ENCODE results near the gene SLC25A26. TPM values are rescaled to one million over a fixed set of nuclear protein-coding genes. Genes with fewer than 3 reads are reported as not detected.
A peak's percentile ranks its signal among the peaks of the same experiment; 100 is the strongest.

SLC25A26 gene
- total and polyA plus RNA-seq, 7 donors: 21.0 to 43.6 (median 31.9) TPM

DNA sequence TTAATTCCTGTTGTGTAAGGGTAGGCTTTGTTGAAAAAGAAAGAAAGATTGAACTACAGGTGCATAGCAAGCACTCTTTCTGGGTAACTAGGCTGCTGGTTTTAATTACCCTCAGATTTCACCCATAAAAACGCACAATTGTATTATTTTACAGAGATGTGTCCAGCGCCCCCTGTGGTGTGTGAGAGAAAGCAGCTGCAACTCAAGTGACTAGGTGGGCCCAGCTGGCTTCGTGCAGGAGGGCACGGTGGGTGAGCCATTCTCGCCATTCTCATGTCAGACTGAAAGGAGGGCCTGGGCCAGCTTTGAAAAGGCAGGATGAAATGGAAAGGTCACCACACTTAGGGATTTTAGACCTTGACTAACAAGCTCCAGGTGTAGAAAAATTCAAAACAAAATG is 157.5 kb downstream of the SLC25A26 start:
- Histone ChIP-seq H3K4me3 (no peak overlapping the region), H3K36me3 (ENCODE audit: insufficient read depth in 1 of 2, low read depth in 1 of 2) (peaks cover 8 to 72% of the 10 kb centered on the region in 2 donors), H3K9me3 (no peaks in the 10 kb centered on the region), H3K4me1 (peaks cover 15% of the 10 kb centered on the region), H3K27ac (no peak overlapping the region), H3K27me3 (ENCODE audit: insufficient read depth in 3 of 3, low read length in 2 of 3) (no peaks in the 10 kb centered on the region)
- intact Hi-C loops (cut with DNase I): no loop called here
- TF ChIP-seq CTCF (IDR thresholded peaks at IDR 0.05): peak; percentile 38
- DNase-seq (peak in 1 of 2 donors; percentile 56), ATAC-seq (no peak)
- 50 to 72% (median 59%) methylated on average over 5 of the region's 5 CpGs for WGBS, 3 donors

DNA sequence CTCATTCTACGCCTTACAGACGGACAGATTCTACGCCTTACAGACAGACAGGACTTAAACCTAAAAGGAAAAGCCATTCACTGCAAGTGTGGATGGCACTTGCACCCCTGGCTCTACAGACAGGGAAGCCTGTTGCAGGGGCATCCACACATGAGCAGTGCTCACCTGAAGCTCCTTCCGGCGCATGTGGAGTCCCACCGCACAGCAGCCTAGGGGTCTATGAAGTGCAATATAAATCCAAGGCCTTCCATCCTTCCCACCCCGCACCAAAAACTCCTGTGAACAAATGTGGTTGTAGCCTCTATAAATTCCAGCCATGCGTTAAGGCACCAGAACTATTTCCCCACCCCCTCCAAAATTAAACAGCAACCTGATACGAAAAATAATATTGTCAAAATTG is 158.8 kb downstream of the SLC25A26 start:
- no peak overlapping the region for H3K27ac ChIP-seq
- no peak for TF ChIP-seq CTCF (IDR thresholded peaks at IDR 0.05)
- ATAC-seq (no peak), DNase-seq (no peak)
- WGBS, 3 donors: 94 to 96% (median 95%) methylated on average over 9 of the region's 9 CpGs
- H3K36me3 ChIP-seq (ENCODE audit: insufficient read depth in 1 of 2, low read depth in 1 of 2): peaks cover 8 to 85% of the 10 kb centered on the region in 2 donors
- intact Hi-C loops (cut with DNase I): no loop called here
- H3K4me1 ChIP-seq: peaks cover 15% of the 10 kb centered on the region
- H3K27me3 ChIP-seq (ENCODE audit: insufficient read depth in 3 of 3, low read length in 2 of 3): no peaks in the 10 kb centered on the region
- no peaks in the 10 kb centered on the region for H3K9me3 ChIP-seq
- H3K4me3 ChIP-seq: no peak overlapping the region

DNA sequence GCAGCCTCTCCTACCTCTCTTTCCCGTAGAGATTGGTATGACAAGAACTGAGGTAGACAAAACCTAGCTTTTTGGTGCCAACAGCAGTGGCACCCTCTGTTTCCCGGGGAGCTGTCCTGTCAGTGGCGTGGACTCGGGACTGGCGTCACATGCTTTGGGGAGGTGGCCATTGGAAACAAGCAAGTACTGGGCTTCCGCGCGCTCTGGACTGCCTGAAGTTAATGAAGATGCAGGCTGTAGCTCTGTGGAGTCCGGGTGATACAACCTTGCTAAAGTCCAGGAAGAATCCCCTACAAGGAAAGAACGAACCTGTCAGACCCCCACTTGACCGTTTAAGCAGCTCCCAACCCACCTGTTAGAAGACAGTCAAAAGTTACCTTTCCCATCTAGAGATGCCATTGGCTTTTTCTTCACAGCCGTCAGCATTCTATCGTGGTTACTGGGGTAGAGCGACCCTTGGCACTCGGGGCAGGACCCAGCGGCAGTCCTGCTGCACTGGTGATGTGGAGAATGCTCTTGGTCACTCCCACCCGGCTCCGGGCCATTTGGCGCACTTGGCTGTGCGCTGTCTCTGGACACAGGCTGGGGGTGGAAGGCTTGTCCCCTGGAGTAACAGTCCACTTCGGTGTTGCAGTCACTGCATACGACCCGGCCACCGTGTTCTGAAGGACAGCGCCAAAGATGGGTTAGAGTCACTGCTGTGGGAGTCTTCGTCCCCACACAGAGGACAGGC is 159.6 kb downstream of the SLC25A26 start:
- WGBS, 3 donors: 79 to 89% (median 81%) methylated on average over 26 of the region's 26 CpGs
- Histone ChIP-seq H3K36me3 (ENCODE audit: insufficient read depth in 1 of 2, low read depth in 1 of 2) (peaks cover 8 to 91% of the 10 kb centered on the region in 2 donors), H3K4me1 (peaks cover 15% of the 10 kb centered on the region), H3K4me3 (no peak overlapping the region), H3K9me3 (no peaks in the 10 kb centered on the region), H3K27ac (no peak overlapping the region), H3K27me3 (ENCODE audit: insufficient read depth in 3 of 3, low read length in 2 of 3) (no peaks in the 10 kb centered on the region)
- ATAC-seq: no peak
- DNase-seq: no peak
- TF ChIP-seq CTCF (IDR thresholded peaks at IDR 0.05): no peak
- intact Hi-C loops (cut with DNase I): no loop called here

DNA sequence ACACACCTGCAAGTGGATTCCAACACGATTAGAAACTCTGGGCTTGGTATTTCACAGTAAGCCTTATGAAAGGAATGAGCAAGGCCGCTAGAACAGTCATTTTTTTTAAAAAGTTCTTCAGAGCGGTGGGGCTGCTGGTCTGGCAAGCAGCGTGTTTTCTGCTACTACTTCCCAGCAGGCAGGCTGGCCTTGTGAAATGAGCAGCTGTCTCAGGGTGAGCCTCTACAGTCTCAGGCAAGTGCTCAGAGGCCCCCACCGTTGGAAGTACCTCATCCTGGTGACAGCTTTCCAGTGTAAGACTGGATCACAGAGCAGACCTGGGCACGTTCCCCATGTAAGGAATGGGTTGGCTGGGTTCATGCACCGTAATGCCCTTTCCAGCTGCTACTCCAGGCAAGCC is 160.8 kb downstream of the SLC25A26 start:
- Histone ChIP-seq H3K9me3 (no peaks in the 10 kb centered on the region), H3K27me3 (ENCODE audit: insufficient read depth in 3 of 3, low read length in 2 of 3) (no peaks in the 10 kb centered on the region), H3K4me3 (no peak overlapping the region), H3K4me1 (peaks cover 13% of the 10 kb centered on the region), H3K36me3 (ENCODE audit: insufficient read depth in 1 of 2, low read depth in 1 of 2) (peaks cover 11 to 96% of the 10 kb centered on the region in 2 donors), H3K27ac (peak overlapping the region; percentile 31)
- intact Hi-C loops (cut with DNase I): no loop called here
- DNase-seq (peak in 1 of 2 donors; percentile 66), ATAC-seq (peak; percentile 64 to 88 (median 78))
- WGBS, 3 donors: 34 to 44% (median 38%) methylated on average over 7 of the region's 7 CpGs
- no peak for TF ChIP-seq CTCF (IDR thresholded peaks at IDR 0.05)

- Histone ChIP-seq H3K27me3 (ENCODE audit: insufficient read depth in 3 of 3, low read length in 2 of 3) (no peaks in the 10 kb centered on the region), H3K9me3 (no peaks in the 10 kb centered on the region), H3K36me3 (ENCODE audit: insufficient read depth in 1 of 2, low read depth in 1 of 2) (peaks cover 11 to 98% of the 10 kb centered on the region in 2 donors), H3K4me3 (no peak overlapping the region), H3K27ac (peak overlapping the region; percentile 13), H3K4me1 (peaks cover 8% of the 10 kb centered on the region)
- intact Hi-C loops (cut with DNase I): no loop called here
- DNase-seq (no peak), ATAC-seq (no peak)
- 73 to 84% (median 73%) methylated on average over 10 of the region's 10 CpGs for WGBS, 3 donors
- no peak for TF ChIP-seq CTCF (IDR thresholded peaks at IDR 0.05)
These were observed 161.3 kb downstream of the SLC25A26 start for GRCh38 chr3:66382142-66382541.
